NCI-H2196 treated with DMSO at 0.1 percent for 48 hours (cell line): Measurements from ENCODE around the gene VAV3.
"Not testable (repeated sequence)": the region's sequence is repeated elsewhere in the genome, so short reads cannot be mapped to it uniquely, and the experiment has no call there.

Experiments used
- DNase-seq: peaks from one replicate; lab custom pipeline; 2025; ENCODE audit not compliant: unreplicated experiment; lab: John Stamatoyannopoulos, UW

VAV3 gene

GRCh38 chr1:107844541-107845194 is 120.3 kb downstream of the VAV3 start:
- DNase-seq = not testable (repeated sequence)

DNA sequence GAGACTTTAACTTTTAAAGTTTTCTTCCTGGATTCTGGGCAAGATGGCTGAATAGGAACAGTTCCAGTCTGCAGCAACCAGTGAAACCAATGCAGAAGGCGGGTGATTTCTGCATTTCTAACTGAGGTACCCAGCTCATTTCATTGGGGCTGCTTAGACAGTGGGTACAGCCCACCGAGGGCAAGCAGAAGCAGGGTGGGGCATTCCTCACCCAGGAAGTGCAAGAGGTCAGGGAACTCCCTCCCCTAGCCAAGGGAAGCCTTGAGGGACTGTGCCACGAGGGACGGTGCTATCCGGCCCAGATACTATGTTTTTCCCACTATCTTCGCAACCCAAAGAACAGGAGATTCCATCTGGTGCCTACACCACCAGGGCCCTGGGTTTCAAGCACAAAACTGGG is 121.0 kb downstream of the VAV3 start:
- no peak for DNase-seq

- DNase-seq = no peak
Measured at GRCh38 chr1:107842241-107842640, 122.7 kb downstream of the VAV3 start.

DNA sequence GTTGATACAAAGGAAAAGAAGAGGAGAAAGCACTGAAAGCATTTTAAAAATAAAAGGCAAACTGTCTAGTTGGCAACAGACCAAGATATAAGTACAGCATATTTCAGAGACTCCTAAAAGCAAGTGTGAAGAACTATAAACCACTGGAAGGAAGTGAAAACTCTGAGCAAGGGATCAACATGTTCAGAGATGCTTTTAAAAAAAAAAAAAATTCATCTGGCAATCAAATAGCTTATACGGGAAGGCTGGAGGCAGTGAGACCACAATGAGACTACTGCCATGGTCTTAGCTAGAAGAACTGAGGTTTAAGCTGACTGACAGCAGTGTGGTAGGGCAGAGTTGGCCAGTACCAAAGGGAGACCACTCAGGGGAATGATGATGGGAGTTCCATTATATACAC is 124.3 kb downstream of the VAV3 start:
- no peak for DNase-seq

GRCh38 chr1:107838056-107838455 is 126.9 kb downstream of the VAV3 start:
- DNase-seq = no peak

- no peak for DNase-seq
Measured at GRCh38 chr1:107835151-107835670, 129.8 kb downstream of the VAV3 start.

- DNase-seq = no peak
Measured at GRCh38 chr1:107833061-107833460, 131.9 kb downstream of the VAV3 start.

- DNase-seq = no peak
Measured at GRCh38 chr1:107831921-107832320, 133.1 kb downstream of the VAV3 start.

GRCh38 chr1:107830526-107830925 is 134.5 kb downstream of the VAV3 start:
- DNase-seq = no peak

- DNase-seq = no peak
Measured at GRCh38 chr1:107830075-107830474, 134.9 kb downstream of the VAV3 start.

- DNase-seq = no peak
Measured at GRCh38 chr1:107829036-107829770, 135.8 kb downstream of the VAV3 start.

GRCh38 chr1:107824946-107825345 is 140.0 kb downstream of the VAV3 start:
- DNase-seq = no peak

DNA sequence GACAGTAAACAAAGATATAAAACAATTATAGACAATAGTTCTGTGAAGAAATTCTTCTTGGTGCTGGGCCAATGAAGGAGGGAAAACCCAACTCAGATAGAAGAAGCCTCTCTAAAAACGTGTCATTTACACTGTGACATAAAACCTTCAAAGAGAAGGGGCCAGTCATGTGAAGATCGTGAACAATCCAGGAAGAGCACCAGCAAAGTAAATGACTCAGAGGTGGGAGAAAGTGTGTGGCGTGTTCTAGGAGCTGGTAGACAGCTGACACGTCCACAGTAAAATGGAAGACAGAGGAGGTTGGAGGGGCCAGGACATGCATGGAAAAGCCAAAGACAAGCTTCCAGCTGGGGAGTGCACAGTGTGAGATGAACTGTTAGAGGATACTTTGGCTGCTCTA is 143.6 kb downstream of the VAV3 start:
- DNase-seq = no peak

DNA sequence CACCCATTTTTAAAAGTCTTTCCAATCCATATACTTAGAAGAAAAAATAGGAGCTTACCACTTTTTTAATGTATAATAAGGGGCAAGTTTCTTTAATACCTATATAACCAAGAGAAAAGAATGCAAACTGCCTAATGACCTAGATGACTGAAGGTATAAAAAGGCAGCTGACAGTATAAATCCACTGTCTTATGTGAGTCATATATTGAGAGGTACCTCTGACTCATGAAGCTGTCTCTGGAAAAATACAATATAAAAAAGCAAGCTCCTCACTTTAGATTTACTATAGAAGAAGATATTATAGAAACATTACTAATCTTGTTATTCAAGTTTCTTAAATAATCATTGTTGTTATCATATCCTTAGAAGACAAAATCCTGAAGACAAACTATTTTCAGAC is 144.2 kb downstream of the VAV3 start:
- DNase-seq = no peak

DNA sequence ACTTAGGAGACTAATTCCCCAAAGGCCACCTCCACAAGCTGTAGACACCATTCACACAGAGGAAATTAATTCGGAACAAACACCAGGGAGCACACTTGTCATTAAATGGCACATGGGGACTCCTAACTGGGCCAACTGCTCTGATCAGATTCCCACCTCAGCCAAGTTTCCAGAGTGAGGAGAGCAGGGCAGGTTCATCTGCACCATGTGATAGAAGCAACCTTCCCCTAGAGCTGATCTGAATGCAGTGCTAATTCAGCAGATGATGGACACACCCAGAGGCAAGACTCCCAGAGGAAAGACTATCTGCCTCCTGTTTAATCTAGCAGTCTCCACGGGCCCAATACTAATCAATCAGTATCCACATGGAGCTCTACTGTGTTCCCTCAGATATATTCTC is 147.0 kb downstream of the VAV3 start:
- no peak for DNase-seq

DNA sequence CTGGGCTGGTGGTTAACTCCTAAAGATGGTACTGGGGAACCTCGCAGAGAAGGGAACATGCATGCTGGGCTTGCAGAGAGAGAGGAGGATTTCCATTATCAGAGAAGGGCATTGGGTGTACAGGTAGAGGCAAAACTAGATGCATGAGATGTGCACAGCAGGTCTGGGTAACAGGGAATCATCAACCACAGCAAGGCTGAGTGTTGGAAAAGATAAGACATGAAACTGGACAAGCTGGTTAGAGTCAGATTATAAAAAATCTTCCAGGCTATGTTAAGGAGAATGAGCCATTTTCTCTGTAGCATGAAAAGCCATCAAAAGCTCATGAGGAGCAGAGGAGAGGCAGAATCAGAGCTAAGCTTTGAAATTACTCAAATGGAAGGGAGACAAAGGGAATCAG is 147.8 kb downstream of the VAV3 start:
- DNase-seq = no peak

DNA sequence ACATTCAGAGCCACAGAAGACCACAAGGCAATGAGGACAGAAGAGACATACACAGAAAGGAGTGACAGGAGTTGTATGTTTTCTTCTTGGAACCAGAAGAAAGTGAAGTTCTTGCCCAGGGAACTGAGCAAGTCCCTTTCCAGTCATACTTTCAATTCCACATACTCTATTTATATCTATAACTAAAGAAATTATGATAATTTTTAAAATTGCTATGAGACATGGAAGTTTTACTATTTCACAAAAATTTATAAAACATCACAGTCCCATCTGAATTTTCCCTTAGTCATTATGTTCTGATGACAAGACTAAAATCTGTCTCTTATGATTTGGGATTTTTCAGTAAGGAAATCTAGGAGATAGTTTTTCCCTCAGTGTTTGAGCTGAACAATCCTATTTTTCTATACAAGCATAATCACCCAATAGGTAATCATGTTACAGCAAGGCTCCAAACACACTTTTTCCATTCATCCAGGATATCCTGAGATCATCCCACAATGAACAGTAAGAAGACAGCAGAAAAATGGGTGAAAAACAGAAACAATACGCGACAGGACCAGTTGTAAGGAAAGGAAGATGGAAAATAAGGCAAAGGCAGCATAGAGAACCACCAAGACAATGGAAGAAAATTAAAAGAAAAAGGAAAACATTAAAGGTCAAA is 154.6 kb downstream of the VAV3 start:
- DNase-seq = no peak

DNA sequence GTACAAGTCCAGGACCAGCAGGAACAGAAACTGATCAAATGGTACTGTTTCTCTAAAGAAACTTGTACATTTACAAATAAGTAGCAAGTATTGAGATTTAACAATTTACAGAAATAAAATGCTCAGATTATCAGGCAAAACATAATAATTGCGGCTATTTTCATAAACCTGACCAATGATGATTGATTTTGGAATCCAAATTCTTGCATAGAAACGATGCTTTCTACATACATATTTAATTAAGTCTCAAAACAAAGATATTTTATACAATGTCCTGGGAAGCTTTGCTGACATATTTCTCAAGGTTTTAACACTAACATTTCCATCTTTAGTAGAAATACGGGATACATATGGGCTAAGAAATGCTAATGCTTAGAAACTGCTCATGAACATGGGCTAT is 157.1 kb downstream of the VAV3 start:
- no peak for DNase-seq

DNA sequence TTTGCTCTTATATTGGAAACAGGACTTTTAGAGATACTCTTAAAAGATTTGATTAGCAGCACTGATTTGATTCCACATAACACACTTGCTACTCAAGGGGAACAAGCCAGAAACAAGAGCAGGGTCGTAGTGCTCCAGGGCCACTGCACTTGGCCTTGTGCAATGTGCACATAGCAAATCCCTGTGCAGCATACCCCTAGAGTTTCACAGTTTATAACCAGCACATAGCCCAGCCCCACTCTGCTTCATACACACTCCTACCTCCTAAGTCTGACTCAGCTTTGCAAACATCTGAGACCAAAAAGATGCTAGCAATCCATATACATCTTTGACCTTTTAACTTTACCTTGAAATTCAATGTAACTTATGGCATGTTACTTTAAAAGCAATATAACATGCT is 157.6 kb downstream of the VAV3 start:
- no peak for DNase-seq

- no peak for DNase-seq
Measured at GRCh38 chr1:107806902-107807301, 158.1 kb downstream of the VAV3 start.

DNA sequence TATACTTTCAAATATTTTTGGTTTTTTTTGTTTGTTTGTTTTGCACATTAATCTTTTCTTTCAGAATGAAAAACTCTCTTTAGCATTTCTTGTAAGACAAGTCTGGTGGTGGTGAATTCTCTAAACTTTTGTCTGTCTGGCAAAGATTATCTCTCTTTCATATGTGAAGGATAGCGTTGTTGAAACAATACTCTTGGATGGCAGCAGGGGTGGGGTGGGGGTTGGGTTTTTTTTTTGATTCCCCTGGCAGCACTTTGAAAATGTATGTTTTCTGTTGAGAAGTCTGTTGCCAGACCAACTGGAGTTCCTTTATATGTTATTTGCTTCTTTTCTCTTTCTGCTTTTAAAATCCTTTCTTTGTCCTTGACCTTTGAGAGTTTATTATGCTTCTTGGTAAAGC is 160.2 kb downstream of the VAV3 start:
- DNase-seq = no peak

DNA sequence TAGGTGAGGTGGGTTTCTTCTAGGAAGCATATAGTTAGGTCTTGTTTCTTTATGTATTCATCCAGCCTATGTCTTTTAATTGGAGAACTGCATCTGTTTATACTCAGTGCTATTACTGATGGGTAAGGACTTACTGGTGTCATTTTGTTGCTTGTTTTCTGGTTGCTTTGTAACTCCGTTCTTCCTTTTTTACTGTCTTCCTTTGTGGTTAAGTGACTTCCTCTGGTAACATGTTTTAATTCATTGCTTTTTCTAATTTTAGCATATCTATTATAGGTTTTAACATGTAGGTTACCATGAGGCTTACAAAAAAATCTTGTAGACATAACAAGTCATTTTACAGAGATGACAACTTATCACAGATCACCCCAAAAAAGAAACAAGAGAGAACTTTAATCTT is 160.8 kb downstream of the VAV3 start:
- DNase-seq = no peak
